Colonic mucosa (tissue), 4 donors: ENCODE results near the gene NPC1L1. TPM values are rescaled to one million over a fixed set of nuclear protein-coding genes. Genes with fewer than 3 reads are reported as not detected.

ENCODE experiments used
- DNase-seq: peaks from one replicate; pipeline ENCODE4 v3.0.0-alpha.2; 2020
- H3K27ac ChIP-seq: fragments of 200-600 bp; one replicate; pipeline ENCODE4 v1.8.0; 2021
- H3K27me3 ChIP-seq: fragments of 200-600 bp; one replicate; pipeline ENCODE4 v1.8.0; 2021
- H3K36me3 ChIP-seq: fragments of 200-600 bp; one replicate; pipeline ENCODE4 v1.8.0; 2021
- H3K4me1 ChIP-seq: fragments of 200-600 bp; one replicate; pipeline ENCODE4 v1.8.0; 2021; ENCODE audit warnings: mild to moderate bottlenecking
- H3K4me3 ChIP-seq: fragments of 200-600 bp; one replicate; pipeline ENCODE4 v1.8.0; 2021
- H3K9ac ChIP-seq, 2 donors: one replicate each; pipeline ENCODE4 v1.7.0; 2013; ENCODE audit warnings: control low read depth in 2 of 2, low read depth in 2 of 2, low read length in 2 of 2
- H3K9me3 ChIP-seq: fragments of 200-600 bp; one replicate; pipeline ENCODE4 v1.8.0; 2021
- intact Hi-C: fragments of 100-400 bp; cut with DNase I; formaldehyde crosslinking; loops from one replicate; pipeline ENCODE4 v1.14.1; 2022
- total RNA-seq, 2 donors: library from RNA; stranded (reverse); fragmentation: NEBNext Ultra II Directional in 1 of 2; extraction: Animal tissue kit (Norgen Biotek cat#: 25700) in 1 of 2; gene quantifications; one replicate each; pipeline ENCODE4 v1.2.1, GENCODE V29; 2021
- TF ChIP-seq, protein P1 (sequence below): fragments of 200-600 bp; IDR thresholded peaks from one replicate; pipeline ENCODE4 v1.8.0; 2022; ENCODE audit warnings: antibody characterized with exemption, mild to moderate bottlenecking
- donor health status: healthy.
- donor health status: DM: no; HTN: no; CAD: no.
- donor health status: DM: no; HTN: no; CAD: no.

Gene NPC1L1
- total RNA-seq, 2 donors from 2014 or later, result 0.10 to 0.11 TPM

DNA sequence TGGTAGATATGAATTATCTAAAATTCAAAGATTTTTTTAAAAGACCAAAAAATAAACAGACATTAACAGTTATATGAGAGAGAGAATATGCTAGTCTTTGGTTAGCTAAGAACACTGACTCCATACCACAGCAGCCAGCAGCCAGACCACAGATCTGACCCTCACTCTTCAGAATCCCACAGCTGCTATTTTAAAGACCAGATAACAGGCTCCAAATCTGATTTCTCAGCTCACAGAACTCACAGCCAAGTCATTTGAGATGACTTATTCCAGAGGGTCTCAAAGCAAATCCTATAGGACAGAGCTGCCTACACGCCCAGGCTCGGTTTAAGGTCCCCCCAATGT is 71.0 kb downstream of the NPC1L1 start:
- no peak for DNase-seq
- intact Hi-C loops, result no loop called here
- H3K27ac ChIP-seq, result no peak overlapping the region
- no peaks in the 10 kb centered on the region for H3K4me1 ChIP-seq
- no peak overlapping the region for H3K4me3 ChIP-seq
- H3K9me3 ChIP-seq, result no peaks in the 10 kb centered on the region
- no peak overlapping the region for H3K9ac ChIP-seq
- TF ChIP-seq, protein P1, sequence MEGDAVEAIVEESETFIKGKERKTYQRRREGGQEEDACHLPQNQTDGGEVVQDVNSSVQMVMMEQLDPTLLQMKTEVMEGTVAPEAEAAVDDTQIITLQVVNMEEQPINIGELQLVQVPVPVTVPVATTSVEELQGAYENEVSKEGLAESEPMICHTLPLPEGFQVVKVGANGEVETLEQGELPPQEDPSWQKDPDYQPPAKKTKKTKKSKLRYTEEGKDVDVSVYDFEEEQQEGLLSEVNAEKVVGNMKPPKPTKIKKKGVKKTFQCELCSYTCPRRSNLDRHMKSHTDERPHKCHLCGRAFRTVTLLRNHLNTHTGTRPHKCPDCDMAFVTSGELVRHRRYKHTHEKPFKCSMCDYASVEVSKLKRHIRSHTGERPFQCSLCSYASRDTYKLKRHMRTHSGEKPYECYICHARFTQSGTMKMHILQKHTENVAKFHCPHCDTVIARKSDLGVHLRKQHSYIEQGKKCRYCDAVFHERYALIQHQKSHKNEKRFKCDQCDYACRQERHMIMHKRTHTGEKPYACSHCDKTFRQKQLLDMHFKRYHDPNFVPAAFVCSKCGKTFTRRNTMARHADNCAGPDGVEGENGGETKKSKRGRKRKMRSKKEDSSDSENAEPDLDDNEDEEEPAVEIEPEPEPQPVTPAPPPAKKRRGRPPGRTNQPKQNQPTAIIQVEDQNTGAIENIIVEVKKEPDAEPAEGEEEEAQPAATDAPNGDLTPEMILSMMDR, result no peak
- H3K27me3 ChIP-seq, result no peaks in the 10 kb centered on the region
- H3K36me3 ChIP-seq, result no peaks in the 10 kb centered on the region

GRCh38 chr7:44469461-44470134 is 71.5 kb downstream of the NPC1L1 start:
- TF ChIP-seq, protein P1, result no peak
- H3K9me3 ChIP-seq, result no peaks in the 10 kb centered on the region
- no peak overlapping the region for H3K27ac ChIP-seq
- H3K27me3 ChIP-seq, result no peaks in the 10 kb centered on the region
- intact Hi-C loops, result no loop called here
- H3K9ac ChIP-seq, result no peak overlapping the region
- H3K36me3 ChIP-seq, result no peaks in the 10 kb centered on the region
- no peak overlapping the region for H3K4me3 ChIP-seq
- H3K4me1 ChIP-seq, result no peaks in the 10 kb centered on the region
- DNase-seq, result no peak

GRCh38 chr7:44467217-44467548 is 73.9 kb downstream of the NPC1L1 start:
- TF ChIP-seq, protein P1, result no peak
- intact Hi-C loops, result no loop called here
- Histone ChIP-seq H3K27me3 (no peaks in the 10 kb centered on the region), H3K9me3 (no peaks in the 10 kb centered on the region), H3K9ac (no peak overlapping the region), H3K4me1 (no peaks in the 10 kb centered on the region), H3K36me3 (no peaks in the 10 kb centered on the region), H3K4me3 (no peak overlapping the region), H3K27ac (no peak overlapping the region)
- DNase-seq, result no peak

- TF ChIP-seq, protein P1, result no peak
- DNase-seq, result no peak
- intact Hi-C loops, result no loop called here
- Histone ChIP-seq H3K9ac (no peak overlapping the region), H3K27me3 (no peaks in the 10 kb centered on the region), H3K4me3 (no peak overlapping the region), H3K36me3 (no peaks in the 10 kb centered on the region), H3K27ac (no peak overlapping the region), H3K4me1 (no peaks in the 10 kb centered on the region), H3K9me3 (no peaks in the 10 kb centered on the region)
Observed at GRCh38 chr7:44466300-44467216, 74.6 kb downstream of the NPC1L1 start.

- intact Hi-C loops, result no loop called here
- no peaks in the 10 kb centered on the region for H3K9me3 ChIP-seq
- H3K27ac ChIP-seq, result no peak overlapping the region
- no peak for DNase-seq
- no peaks in the 10 kb centered on the region for H3K27me3 ChIP-seq
- no peak overlapping the region for H3K9ac ChIP-seq
- TF ChIP-seq, protein P1, result no peak
- no peak overlapping the region for H3K4me3 ChIP-seq
- no peaks in the 10 kb centered on the region for H3K4me1 ChIP-seq
- H3K36me3 ChIP-seq, result no peaks in the 10 kb centered on the region
Observed at GRCh38 chr7:44465490-44465889, 75.6 kb downstream of the NPC1L1 start.
